ENCODE results near the gene CD96. TPM values are rescaled to one million over a fixed set of nuclear protein-coding genes. Genes with fewer than 3 reads are reported as not detected.
A peak's percentile ranks its signal among the peaks of the same experiment; 100 is the strongest.

The CD96 gene
- total and polyA plus RNA-seq, 7 experiments from 2014 or later: 142 to 309 (median 205) TPM

DNA sequence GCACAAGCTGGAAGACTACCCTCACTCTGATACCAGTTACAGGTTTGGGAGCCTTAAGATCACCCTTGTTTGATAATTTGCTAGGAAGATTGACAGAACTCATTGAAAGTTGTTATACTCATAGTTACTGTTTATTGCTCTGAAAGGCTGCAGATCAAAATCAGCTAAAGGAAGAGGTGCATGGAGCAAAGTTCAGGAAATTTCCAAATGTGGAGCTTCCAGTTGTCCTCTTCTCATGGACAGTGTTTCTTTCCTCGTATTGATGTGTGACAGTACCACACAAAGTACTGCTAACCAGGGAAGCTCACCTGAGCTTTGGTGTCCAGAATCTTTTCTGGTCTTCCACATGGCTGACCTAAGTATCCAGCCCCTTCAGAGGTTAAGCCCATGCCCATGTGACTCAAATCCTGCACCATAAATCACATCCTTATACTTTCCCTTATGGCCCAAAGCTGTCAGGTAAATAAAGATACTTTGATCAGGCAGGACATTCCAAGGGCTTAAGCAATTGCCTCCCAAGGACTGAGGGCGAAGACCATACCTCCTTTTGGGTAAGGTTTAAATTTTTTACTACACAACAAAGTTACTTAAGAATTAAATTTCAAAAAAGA is 146.3 kb downstream of the CD96 start:
- Histone ChIP-seq H3K27ac (ENCODE audit: low read depth, low read length) (no peak overlapping the region), H3K9me3 (ENCODE audit: control insufficient read depth in 2 of 3, low read length in 3 of 3) (no peaks in the 10 kb centered on the region), H3K27me3 (ENCODE audit: control insufficient read depth in 2 of 2, insufficient read depth in 2 of 2, low read length in 2 of 2) (no peaks in the 10 kb centered on the region), H3K36me3 (ENCODE audit: control insufficient read depth in 2 of 3, insufficient read depth in 3 of 3, low read length in 3 of 3) (no peaks in the 10 kb centered on the region), H3K4me3 (ENCODE audit: low read length) (no peak overlapping the region), H3K4me1 (ENCODE audit: control insufficient read depth in 2 of 2, insufficient read depth in 2 of 2, low read length in 2 of 2) (peaks cover 5% of the 10 kb centered on the region in 2 donors)
- ATAC-seq: no peak
- Mint-ChIP-seq H3K27me3 (no peaks in the 10 kb centered on the region), H3K4me1 (peaks cover 11 to 69% (median 52%) of the 10 kb centered on the region in 7 donors), H3K27ac (peak overlapping the region in 4 of 9 donors; percentile 14 to 80 (median 50)), H3K9me3 (no peaks in the 10 kb centered on the region), H3K4me3 (no peak overlapping the region), H3K36me3 (peaks cover 0 to 12% (median 5%) of the 10 kb centered on the region in 5 donors)
- intact Hi-C loops (cut with micrococcal nuclease): no loop called here
- no peak for DNase-seq
- ChIA-PET CTCF (interaction anchor here (0.9 to 1.5 kb wide), 3 partner anchors 8 to 29 kb away, joined by 4 to 6 read pairs (median 5); no protein-coding TSS in a partner anchor), POLR2A (interaction anchor here (0.6 to 1.3 kb wide), 5 partner anchors 16 to 303 kb away, joined by 3 to 5 read pairs (median 3); no protein-coding TSS in a partner anchor)

- ChIA-PET CTCF (interaction anchor here (0.6 to 2.9 kb wide), 2 partner anchors 27 to 518 kb away, joined by 3 to 14 read pairs; no protein-coding TSS in a partner anchor), POLR2A (interaction anchor here (0.7 to 1.2 kb wide), 3 partner anchors 10 to 151 kb away, joined by 4 read pairs; no protein-coding TSS in a partner anchor)
- no peaks in the 10 kb centered on the region for H3K27me3 ChIP-seq (ENCODE audit: control insufficient read depth in 2 of 2, insufficient read depth in 2 of 2, low read length in 2 of 2)
- intact Hi-C loops (cut with micrococcal nuclease): loop anchor here in 1 of 2 donors (2.0 kb wide), 1 partner anchor 111 kb away; no protein-coding TSS in a partner anchor
- no peaks in the 10 kb centered on the region for H3K9me3 Mint-ChIP-seq
- H3K36me3 Mint-ChIP-seq: peaks cover 0 to 9% (median 4%) of the 10 kb centered on the region in 5 donors
- H3K4me3 ChIP-seq (ENCODE audit: low read length): no peak overlapping the region
- peak overlapping the region in 1 of 10 donors; percentile 13 for H3K4me3 Mint-ChIP-seq
- no peak overlapping the region for H3K27ac ChIP-seq (ENCODE audit: low read depth, low read length)
- no peak for DNase-seq
- peak overlapping the region in 5 of 9 donors; percentile 26 to 62 (median 46) for H3K27ac Mint-ChIP-seq
- H3K4me1 ChIP-seq (ENCODE audit: control insufficient read depth in 2 of 2, insufficient read depth in 2 of 2, low read length in 2 of 2): peaks cover 5% of the 10 kb centered on the region in 2 donors
- H3K36me3 ChIP-seq (ENCODE audit: control insufficient read depth in 2 of 3, insufficient read depth in 3 of 3, low read length in 3 of 3): no peaks in the 10 kb centered on the region
- H3K4me1 Mint-ChIP-seq: peaks cover 5 to 66% (median 52%) of the 10 kb centered on the region in 7 donors
- no peaks in the 10 kb centered on the region for H3K9me3 ChIP-seq (ENCODE audit: control insufficient read depth in 2 of 3, low read length in 3 of 3)
- H3K27me3 Mint-ChIP-seq: no peaks in the 10 kb centered on the region
- ATAC-seq: no peak
Measured at GRCh38 chr3:111690242-111690641, 148.2 kb downstream of the CD96 start.

GRCh38 chr3:111691293-111691909 is 149.4 kb downstream of the CD96 start:
- H3K4me3 Mint-ChIP-seq: no peak overlapping the region

GRCh38 chr3:111692593-111693552 is 150.9 kb downstream of the CD96 start:
- H3K4me3 ChIP-seq (ENCODE audit: low read length): no peak overlapping the region
- Mint-ChIP-seq H3K36me3 (peaks cover 0 to 12% (median 0%) of the 10 kb centered on the region in 5 donors), H3K27me3 (no peaks in the 10 kb centered on the region), H3K27ac (peak overlapping the region in 1 of 9 donors; percentile 50), H3K9me3 (no peaks in the 10 kb centered on the region), H3K4me1 (peaks cover 5 to 55% (median 51%) of the 10 kb centered on the region in 7 donors), H3K4me3 (no peak overlapping the region)
- intact Hi-C loops (cut with micrococcal nuclease): no loop called here
- POLR2A ChIA-PET: interaction anchor here (0.6 to 1.2 kb wide), 2 partner anchors 26 to 301 kb away, joined by 3 to 4 read pairs; no protein-coding TSS in a partner anchor
- no peaks in the 10 kb centered on the region for H3K36me3 ChIP-seq (ENCODE audit: control insufficient read depth in 2 of 3, insufficient read depth in 3 of 3, low read length in 3 of 3)
- H3K27me3 ChIP-seq (ENCODE audit: control insufficient read depth in 2 of 2, insufficient read depth in 2 of 2, low read length in 2 of 2): no peaks in the 10 kb centered on the region
- peaks cover 5 to 12% of the 10 kb centered on the region in 2 donors for H3K4me1 ChIP-seq (ENCODE audit: control insufficient read depth in 2 of 2, insufficient read depth in 2 of 2, low read length in 2 of 2)
- no peak for ATAC-seq
- H3K9me3 ChIP-seq (ENCODE audit: control insufficient read depth in 2 of 3, low read length in 3 of 3): no peaks in the 10 kb centered on the region
- CTCF ChIA-PET: interaction anchor here (1.3 to 2.9 kb wide), 5 partner anchors 15 to 146 kb away, joined by 3 to 14 read pairs (median 7); no protein-coding TSS in a partner anchor
- no peak overlapping the region for H3K27ac ChIP-seq (ENCODE audit: low read depth, low read length)
- no peak for DNase-seq

More at GRCh38 chr3:111691293-111691909, 149.4 kb downstream of the CD96 start:
- no peaks in the 10 kb centered on the region for H3K9me3 Mint-ChIP-seq
- peaks cover 0 to 14% (median 4%) of the 10 kb centered on the region in 5 donors for H3K36me3 Mint-ChIP-seq
- Histone ChIP-seq H3K36me3 (ENCODE audit: control insufficient read depth in 2 of 3, insufficient read depth in 3 of 3, low read length in 3 of 3) (no peaks in the 10 kb centered on the region), H3K27ac (ENCODE audit: low read depth, low read length) (no peak overlapping the region), H3K4me3 (ENCODE audit: low read length) (no peak overlapping the region), H3K9me3 (ENCODE audit: control insufficient read depth in 2 of 3, low read length in 3 of 3) (no peaks in the 10 kb centered on the region), H3K4me1 (ENCODE audit: control insufficient read depth in 2 of 2, insufficient read depth in 2 of 2, low read length in 2 of 2) (peaks cover 5 to 12% of the 10 kb centered on the region in 2 donors), H3K27me3 (ENCODE audit: control insufficient read depth in 2 of 2, insufficient read depth in 2 of 2, low read length in 2 of 2) (no peaks in the 10 kb centered on the region)
- CTCF ChIA-PET: interaction anchor here (0.5 to 2.9 kb wide), 9 partner anchors 10 to 1267 kb away, joined by 3 to 14 read pairs (median 4); no protein-coding TSS in a partner anchor
- DNase-seq (peak in 6 of 9 donors; percentile 17 to 46 (median 36)), ATAC-seq (peak; percentile 64)
- H3K4me1 Mint-ChIP-seq: peaks cover 5 to 66% (median 58%) of the 10 kb centered on the region in 7 donors
- H3K27me3 Mint-ChIP-seq: no peaks in the 10 kb centered on the region
- POLR2A ChIA-PET: interaction anchor here (0.9 to 1.2 kb wide), 3 partner anchors 22 to 614 kb away, joined by 3 to 4 read pairs (median 4); no protein-coding TSS in a partner anchor
- intact Hi-C loops (cut with micrococcal nuclease): loop anchor here (1.0 to 2.0 kb wide), 5 partner anchors 22 to 149 kb away; partner anchors contain the start of gene CD96 (in 1 of the 2)
- peak overlapping the region in 2 of 9 donors; percentile 38 to 62 for H3K27ac Mint-ChIP-seq

DNA sequence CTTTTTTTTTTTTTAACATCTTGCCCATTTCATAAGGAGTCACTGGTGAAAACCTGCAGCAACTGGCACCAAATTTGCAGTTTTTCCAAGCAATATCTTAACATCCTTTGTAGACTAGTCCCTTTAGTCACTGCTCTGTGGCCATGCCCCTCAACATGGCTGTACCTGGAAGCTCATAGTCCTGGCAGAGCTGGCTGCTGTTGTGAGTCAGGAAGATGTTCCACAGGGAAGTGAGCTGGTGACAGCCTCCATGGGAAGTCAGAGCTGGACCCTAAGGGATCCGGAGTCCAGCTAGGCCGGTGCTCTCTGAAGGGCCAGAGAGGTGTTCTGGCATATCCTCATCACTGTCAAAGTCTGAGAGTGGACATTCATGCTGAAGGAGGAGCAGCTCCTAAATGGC is 152.5 kb downstream of the CD96 start:
- Mint-ChIP-seq H3K4me3 (no peak overlapping the region), H3K27ac (no peak overlapping the region), H3K27me3 (no peaks in the 10 kb centered on the region), H3K36me3 (peaks cover 0 to 11% (median 0%) of the 10 kb centered on the region in 5 donors), H3K9me3 (no peaks in the 10 kb centered on the region), H3K4me1 (peaks cover 13 to 55% (median 46%) of the 10 kb centered on the region in 7 donors)
- intact Hi-C loops (cut with micrococcal nuclease): no loop called here
- CTCF ChIA-PET: interaction anchor here (1.1 to 1.7 kb wide), 3 partner anchors 23 to 274 kb away, joined by 3 to 6 read pairs (median 3); no protein-coding TSS in a partner anchor
- H3K36me3 ChIP-seq (ENCODE audit: control insufficient read depth in 2 of 3, insufficient read depth in 3 of 3, low read length in 3 of 3): no peaks in the 10 kb centered on the region
- H3K4me1 ChIP-seq (ENCODE audit: control insufficient read depth in 2 of 2, insufficient read depth in 2 of 2, low read length in 2 of 2): peaks cover 5 to 12% of the 10 kb centered on the region in 2 donors
- ATAC-seq (no peak), DNase-seq (no peak)
- no peaks in the 10 kb centered on the region for H3K27me3 ChIP-seq (ENCODE audit: control insufficient read depth in 2 of 2, insufficient read depth in 2 of 2, low read length in 2 of 2)
- no peak overlapping the region for H3K4me3 ChIP-seq (ENCODE audit: low read length)
- H3K27ac ChIP-seq (ENCODE audit: low read depth, low read length): no peak overlapping the region
- POLR2A ChIA-PET: no interaction called here
- no peaks in the 10 kb centered on the region for H3K9me3 ChIP-seq (ENCODE audit: control insufficient read depth in 2 of 3, low read length in 3 of 3)

Measured in naive thymus-derived CD4-positive, alpha-beta T cell (primary cell).